Heart left ventricle (tissue), 13 donors: ENCODE results near the gene DNAAF6.

Experiments used
- POLR2A ChIP-seq, 2 donors: fragments of 450-650 bp; IDR thresholded peaks; one replicate each; pipeline ENCODE4 v1.6.1; 2017; ENCODE audit warnings: antibody characterized with exemption in 2 of 2, mild to moderate bottlenecking in 2 of 2, moderate library complexity in 2 of 2
- TF ChIP-seq, protein P1 (sequence below), 12 donors: fragments of 200-600 bp; sonication (generic) in 4 of 12; IDR thresholded peaks; one replicate each; pipeline versions ENCODE4 v1.5.0 to v1.8.0; 2018 to 2022; ENCODE audit warnings: antibody characterized with exemption in 12 of 12, mild to moderate bottlenecking in 5 of 12
- donor health status: ischemic (EF 13 %, LVEDD 7.1; RV severe dilation, severe dysfunction).
- donor health status: DM: no; HTN: yes; CAD: no.
- donor health status: DM: no; HTN: no; CAD: no.
- donor health status: ischemic (EF 25% LVEDD 6.9; RV normal size, moderate dysfunction).
- donor health status: ischemic (EF 25% LVEDD 5.7; RV mildly dilated, moderate dysfunction).
- donor health status: ischemic (EF 35%, LVEDD 5.7; RV mildly dilated, moderate dysfunction).
- donor health status: nonischemic (EF 11% LVEDD 7.7; RV severe dilation, severe dysfunction).
- donor health status: DM: yes; HTN: yes; CAD: no.
- donor health status: PGD.
- donor health status: ischemic (EF 29% LVEDD 5.4; RV normal size, mild dysfunction).
- donor health status: nonischemic (EF 23%, LVEDD 6.1; RV moderate dilation, normal function).

DNA sequence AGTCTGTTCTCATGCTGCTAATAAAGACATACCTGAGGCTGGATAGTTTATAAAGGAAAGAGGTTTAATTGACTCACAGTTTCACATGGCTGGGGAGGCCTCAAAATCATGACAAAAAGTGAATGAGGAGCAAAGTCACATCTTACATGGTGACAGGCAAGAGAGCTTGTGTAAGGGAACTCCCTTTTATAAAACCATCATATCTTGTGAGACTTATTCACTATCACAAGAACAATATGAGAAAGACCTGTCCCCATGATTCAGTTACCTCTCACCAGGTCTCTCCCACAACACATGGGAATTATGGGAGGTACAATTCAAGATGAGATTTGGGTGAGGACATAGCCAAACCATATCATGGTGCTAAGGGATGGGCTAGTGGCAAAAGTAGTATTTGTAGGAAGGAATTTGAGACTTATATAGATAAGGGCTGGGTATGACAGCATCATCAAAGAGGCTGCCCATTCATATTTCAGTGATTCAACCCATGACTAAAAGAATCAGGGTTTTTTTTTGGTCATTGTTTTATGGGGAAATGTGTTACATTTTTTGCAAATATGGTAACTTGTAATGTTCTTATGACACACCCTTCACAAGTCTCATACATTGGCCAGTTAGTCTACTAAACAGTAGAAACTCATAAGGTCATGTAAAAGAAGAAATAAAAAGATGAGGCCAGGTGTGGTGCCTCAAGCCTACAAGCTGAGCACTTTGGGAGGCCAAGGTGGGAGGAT lies 34.9 kb upstream of the DNAAF6 start:
- TF ChIP-seq, protein P1, sequence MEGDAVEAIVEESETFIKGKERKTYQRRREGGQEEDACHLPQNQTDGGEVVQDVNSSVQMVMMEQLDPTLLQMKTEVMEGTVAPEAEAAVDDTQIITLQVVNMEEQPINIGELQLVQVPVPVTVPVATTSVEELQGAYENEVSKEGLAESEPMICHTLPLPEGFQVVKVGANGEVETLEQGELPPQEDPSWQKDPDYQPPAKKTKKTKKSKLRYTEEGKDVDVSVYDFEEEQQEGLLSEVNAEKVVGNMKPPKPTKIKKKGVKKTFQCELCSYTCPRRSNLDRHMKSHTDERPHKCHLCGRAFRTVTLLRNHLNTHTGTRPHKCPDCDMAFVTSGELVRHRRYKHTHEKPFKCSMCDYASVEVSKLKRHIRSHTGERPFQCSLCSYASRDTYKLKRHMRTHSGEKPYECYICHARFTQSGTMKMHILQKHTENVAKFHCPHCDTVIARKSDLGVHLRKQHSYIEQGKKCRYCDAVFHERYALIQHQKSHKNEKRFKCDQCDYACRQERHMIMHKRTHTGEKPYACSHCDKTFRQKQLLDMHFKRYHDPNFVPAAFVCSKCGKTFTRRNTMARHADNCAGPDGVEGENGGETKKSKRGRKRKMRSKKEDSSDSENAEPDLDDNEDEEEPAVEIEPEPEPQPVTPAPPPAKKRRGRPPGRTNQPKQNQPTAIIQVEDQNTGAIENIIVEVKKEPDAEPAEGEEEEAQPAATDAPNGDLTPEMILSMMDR (IDR thresholded peaks at IDR 0.05), result no peak
- no peak for TF ChIP-seq POLR2A (IDR thresholded peaks at IDR 0.05)
